HCT116 (cell line): ENCODE data around the gene LRRC43.

Experiments used
- ELF1 ChIP-seq: IDR thresholded peaks from 2 replicates; pipeline ENCODE4 v1.6.1; 2012; ENCODE audit warnings: low read depth, borderline replicate concordance
- JUND ChIP-seq: IDR thresholded peaks from 2 replicates; pipeline ENCODE4 v1.6.1; 2012
- MAX ChIP-seq: IDR thresholded peaks from 2 replicates; pipeline ENCODE4 v1.6.1; 2012
- POLR2A ChIP-seq: IDR thresholded peaks from 2 replicates; pipeline ENCODE4 v1.7.0; 2011; ENCODE audit warnings: borderline replicate concordance; ENCODE audit not compliant: insufficient read depth, insufficient read length; ENCODE audit errors: extremely low read depth
- POLR2AphosphoS5 ChIP-seq: IDR thresholded peaks from 2 replicates; pipeline ENCODE4 v1.6.1; 2011; ENCODE audit warnings: mild to moderate bottlenecking, low read depth, low read length, moderate library complexity
- RAD21 ChIP-seq: IDR thresholded peaks from 2 replicates; pipeline ENCODE4 v1.6.1; 2012; ENCODE audit warnings: low read depth, mild to moderate bottlenecking
- SIN3A ChIP-seq: IDR thresholded peaks from 2 replicates; pipeline ENCODE4 v1.6.1; 2012; ENCODE audit warnings: low read depth
- SP1 ChIP-seq: IDR thresholded peaks from 2 replicates; pipeline ENCODE4 v1.6.1; 2012; ENCODE audit warnings: low read depth
- TCF7L2 ChIP-seq: IDR thresholded peaks from 2 replicates; pipeline ENCODE4 v1.7.0; 2011; ENCODE audit warnings: borderline replicate concordance, inconsistent platforms; ENCODE audit not compliant: insufficient read depth, insufficient read length; ENCODE audit errors: extremely low read depth
- YY1 ChIP-seq: IDR thresholded peaks from 2 replicates; pipeline ENCODE4 v1.6.1; 2011; ENCODE audit warnings: low read length, low read depth, moderate library complexity, mild to moderate bottlenecking; ENCODE audit not compliant: insufficient replicate concordance; ENCODE audit errors: extremely low read depth
- ZFX ChIP-seq: fragments of 450-650 bp; IDR thresholded peaks from 2 replicates; pipeline ENCODE4 v1.6.1; 2017
- TF ChIP-seq, protein P1 (sequence below), 3 experiments: fragments of 200-600 bp in 1 of 3; sonication (generic) in 1 of 3; IDR thresholded peaks in 2 of 3; conservative IDR thresholded peaks in 1 of 3; 2 replicates each; pipeline ENCODE4 v1.5.1; 2012 to 2017; ENCODE audit warnings: low read depth in 2 of 3, low read length in 2 of 3, antibody characterized with exemption in 1 of 3, borderline replicate concordance in 1 of 3, control low read depth in 1 of 3, mild to moderate bottlenecking in 1 of 3, mixed read lengths in 1 of 3, mixed run types in 1 of 3, moderate library complexity in 1 of 3; ENCODE audit not compliant: insufficient read depth in 1 of 3
- TF ChIP-seq, protein P2 (sequence below): IDR thresholded peaks from 2 replicates; pipeline ENCODE4 v1.6.1; 2012; ENCODE audit warnings: low read depth

DNA sequence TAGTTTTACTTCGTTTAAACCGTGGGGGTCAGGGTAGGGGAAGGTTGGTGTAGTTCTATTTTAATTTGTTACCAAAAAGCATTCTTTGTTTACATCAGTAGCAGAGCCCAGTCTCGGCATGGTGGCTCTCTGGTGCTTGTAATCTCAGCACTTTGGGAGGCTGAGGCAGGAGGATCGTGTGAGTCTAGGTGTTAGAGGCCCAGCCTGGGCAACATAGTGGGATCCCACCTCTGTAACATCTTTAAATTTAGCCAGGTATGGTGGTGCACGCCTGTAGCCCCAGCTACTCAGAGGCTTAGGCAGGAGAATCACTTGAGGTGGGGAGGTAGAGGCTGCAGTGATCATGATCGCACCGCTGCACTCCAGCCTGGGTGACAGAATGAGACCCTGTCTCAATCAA lies 2.2 kb downstream of the LRRC43 start:
- TF ChIP-seq, protein P1, sequence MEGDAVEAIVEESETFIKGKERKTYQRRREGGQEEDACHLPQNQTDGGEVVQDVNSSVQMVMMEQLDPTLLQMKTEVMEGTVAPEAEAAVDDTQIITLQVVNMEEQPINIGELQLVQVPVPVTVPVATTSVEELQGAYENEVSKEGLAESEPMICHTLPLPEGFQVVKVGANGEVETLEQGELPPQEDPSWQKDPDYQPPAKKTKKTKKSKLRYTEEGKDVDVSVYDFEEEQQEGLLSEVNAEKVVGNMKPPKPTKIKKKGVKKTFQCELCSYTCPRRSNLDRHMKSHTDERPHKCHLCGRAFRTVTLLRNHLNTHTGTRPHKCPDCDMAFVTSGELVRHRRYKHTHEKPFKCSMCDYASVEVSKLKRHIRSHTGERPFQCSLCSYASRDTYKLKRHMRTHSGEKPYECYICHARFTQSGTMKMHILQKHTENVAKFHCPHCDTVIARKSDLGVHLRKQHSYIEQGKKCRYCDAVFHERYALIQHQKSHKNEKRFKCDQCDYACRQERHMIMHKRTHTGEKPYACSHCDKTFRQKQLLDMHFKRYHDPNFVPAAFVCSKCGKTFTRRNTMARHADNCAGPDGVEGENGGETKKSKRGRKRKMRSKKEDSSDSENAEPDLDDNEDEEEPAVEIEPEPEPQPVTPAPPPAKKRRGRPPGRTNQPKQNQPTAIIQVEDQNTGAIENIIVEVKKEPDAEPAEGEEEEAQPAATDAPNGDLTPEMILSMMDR (IDR thresholded peaks at IDR 0.05 in 2 of 3, conservative IDR thresholded peaks at IDR 0.05 in 1 of 3; ENCODE audit: borderline replicate concordance in 1 of 3, insufficient read depth in 1 of 3, low read depth in 2 of 3, low read length in 2 of 3) = no peak
- no peak for TF ChIP-seq JUND
- no peak for TF ChIP-seq POLR2AphosphoS5
- no peak for TF ChIP-seq ZFX
- no peak for TF ChIP-seq ELF1
- TF ChIP-seq POLR2A = no peak
- TF ChIP-seq SIN3A = no peak
- no peak for TF ChIP-seq YY1
- no peak for TF ChIP-seq RAD21
- TF ChIP-seq, protein P2, sequence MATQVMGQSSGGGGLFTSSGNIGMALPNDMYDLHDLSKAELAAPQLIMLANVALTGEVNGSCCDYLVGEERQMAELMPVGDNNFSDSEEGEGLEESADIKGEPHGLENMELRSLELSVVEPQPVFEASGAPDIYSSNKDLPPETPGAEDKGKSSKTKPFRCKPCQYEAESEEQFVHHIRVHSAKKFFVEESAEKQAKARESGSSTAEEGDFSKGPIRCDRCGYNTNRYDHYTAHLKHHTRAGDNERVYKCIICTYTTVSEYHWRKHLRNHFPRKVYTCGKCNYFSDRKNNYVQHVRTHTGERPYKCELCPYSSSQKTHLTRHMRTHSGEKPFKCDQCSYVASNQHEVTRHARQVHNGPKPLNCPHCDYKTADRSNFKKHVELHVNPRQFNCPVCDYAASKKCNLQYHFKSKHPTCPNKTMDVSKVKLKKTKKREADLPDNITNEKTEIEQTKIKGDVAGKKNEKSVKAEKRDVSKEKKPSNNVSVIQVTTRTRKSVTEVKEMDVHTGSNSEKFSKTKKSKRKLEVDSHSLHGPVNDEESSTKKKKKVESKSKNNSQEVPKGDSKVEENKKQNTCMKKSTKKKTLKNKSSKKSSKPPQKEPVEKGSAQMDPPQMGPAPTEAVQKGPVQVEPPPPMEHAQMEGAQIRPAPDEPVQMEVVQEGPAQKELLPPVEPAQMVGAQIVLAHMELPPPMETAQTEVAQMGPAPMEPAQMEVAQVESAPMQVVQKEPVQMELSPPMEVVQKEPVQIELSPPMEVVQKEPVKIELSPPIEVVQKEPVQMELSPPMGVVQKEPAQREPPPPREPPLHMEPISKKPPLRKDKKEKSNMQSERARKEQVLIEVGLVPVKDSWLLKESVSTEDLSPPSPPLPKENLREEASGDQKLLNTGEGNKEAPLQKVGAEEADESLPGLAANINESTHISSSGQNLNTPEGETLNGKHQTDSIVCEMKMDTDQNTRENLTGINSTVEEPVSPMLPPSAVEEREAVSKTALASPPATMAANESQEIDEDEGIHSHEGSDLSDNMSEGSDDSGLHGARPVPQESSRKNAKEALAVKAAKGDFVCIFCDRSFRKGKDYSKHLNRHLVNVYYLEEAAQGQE = no peak
- TF ChIP-seq SP1 = no peak
- no peak for TF ChIP-seq TCF7L2
- TF ChIP-seq MAX = no peak
